Left cardiac atrium (tissue), 4 donors: Measurements from ENCODE around the gene FRMD4A. TPM values are rescaled to one million over a fixed set of nuclear protein-coding genes. Genes with fewer than 3 reads are reported as not detected.

Experiments
- ATAC-seq, 2 donors: fragments of 200-7000 bp; cut with Tn5 transposase; one replicate each; pipeline ENCODE4 v1.9.1; 2020; ENCODE audit warnings: mild to moderate bottlenecking in 2 of 2, moderate library complexity in 2 of 2
- DNase-seq: peaks from one replicate; pipeline ENCODE4 v3.0.0-alpha.2; 2020
- intact Hi-C, 2 donors: fragments of 100-400 bp; cut with DNase I; formaldehyde crosslinking; loops; one replicate each; pipeline versions ENCODE4 v1.14.1 to v1.15.1; 2022 to 2023
- total RNA-seq, 2 donors: library from RNA; stranded (reverse); fragmentation: NEBNext Ultra II Directional; extraction: Animal tissue kit (Norgen Biotek cat#: 25700); gene quantifications; one replicate each; pipeline ENCODE4 v1.2.1, GENCODE V29; 2021
- donor health status: DM: no; HTN: yes; CAD: no.
- donor health status: DM: no; HTN: yes; CAD: no; lungs with severe emphysema.
- donor health status: DM: yes; HTN: yes; CAD: no.
- donor health status: Dilated cardiomyopathy.

The FRMD4A gene
- total RNA-seq, 2 donors from 2014 or later, result 39.0 to 44.2 TPM

DNA sequence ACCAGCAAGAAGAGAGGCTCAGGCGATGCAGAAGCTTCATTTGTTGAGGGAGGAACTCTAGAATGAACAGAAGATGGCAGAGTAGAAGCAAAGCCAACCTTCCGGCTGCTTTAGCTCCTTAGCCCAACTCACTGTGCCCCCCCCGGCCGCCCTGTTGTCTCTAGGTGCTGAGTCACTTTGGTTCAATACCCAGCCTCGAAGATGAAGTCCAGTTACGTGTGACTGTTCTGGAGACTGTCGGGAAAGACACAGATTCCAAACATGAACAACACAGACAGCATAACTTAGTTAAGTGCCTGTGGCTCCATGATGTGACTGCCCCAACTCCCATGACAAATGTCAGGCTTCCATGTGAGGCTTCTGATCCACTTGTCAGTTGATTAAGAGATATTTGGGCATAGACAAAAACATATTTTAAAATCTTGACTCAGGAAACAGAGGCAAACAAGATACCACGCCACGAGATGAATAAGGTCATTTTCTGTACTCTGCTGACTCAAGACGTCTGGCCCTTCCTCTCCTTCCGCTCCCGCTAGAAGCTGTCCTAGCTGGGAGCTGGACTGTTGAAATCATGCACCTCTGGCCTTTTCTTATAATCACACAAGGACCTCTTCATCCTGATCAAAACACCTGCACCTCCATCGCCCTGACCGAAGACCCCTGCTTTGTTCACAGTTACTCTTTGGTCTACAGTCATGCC lies 199.3 kb downstream of the FRMD4A start:
- no peak for ATAC-seq

DNA sequence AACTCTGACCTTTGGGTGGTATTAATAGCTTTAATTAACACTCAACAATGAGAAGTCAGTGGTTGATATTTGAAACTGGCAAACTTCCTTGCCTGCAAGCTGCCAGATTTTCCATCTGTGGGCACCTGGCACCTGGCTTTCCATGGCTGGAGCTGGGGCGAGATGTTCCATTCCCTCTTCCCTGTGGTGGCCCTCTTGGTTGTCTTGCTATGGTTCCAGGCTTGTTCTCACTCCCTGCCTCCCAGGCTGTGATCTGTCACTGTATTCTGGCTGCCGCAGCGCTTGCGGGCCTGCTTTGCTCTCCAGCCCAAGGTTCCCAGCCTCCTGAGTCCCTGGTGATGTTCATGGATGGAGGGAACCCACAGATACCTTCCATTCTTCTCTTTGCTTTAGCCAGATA lies 201.0 kb downstream of the FRMD4A start:
- intact Hi-C loops, result no loop called here
- ATAC-seq, result no peak
- no peak for DNase-seq

More for the DNA sequence above, 199.3 kb downstream of the FRMD4A start:
- DNase-seq, result no peak
- intact Hi-C loops, result no loop called here

DNA sequence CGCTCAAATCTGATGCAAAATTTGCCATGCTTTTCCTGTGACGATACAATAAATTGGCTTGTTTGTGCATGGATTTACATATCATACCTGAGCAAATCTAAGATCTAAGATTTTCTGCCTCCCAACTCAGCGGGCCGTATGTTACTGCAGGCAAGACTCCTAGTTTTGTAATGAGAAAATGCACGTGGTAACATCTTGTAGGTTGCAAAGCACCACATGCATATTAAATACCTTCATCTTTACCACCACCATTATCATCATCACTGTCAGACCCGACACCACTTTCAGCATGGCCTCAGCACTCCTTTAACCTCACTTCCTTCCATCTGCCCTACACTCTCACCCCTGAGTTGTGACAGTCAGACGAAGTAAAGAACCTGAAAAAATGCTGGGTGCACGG lies 202.2 kb downstream of the FRMD4A start:
- DNase-seq (no peak), ATAC-seq (no peak)
- intact Hi-C loops, result no loop called here

DNA sequence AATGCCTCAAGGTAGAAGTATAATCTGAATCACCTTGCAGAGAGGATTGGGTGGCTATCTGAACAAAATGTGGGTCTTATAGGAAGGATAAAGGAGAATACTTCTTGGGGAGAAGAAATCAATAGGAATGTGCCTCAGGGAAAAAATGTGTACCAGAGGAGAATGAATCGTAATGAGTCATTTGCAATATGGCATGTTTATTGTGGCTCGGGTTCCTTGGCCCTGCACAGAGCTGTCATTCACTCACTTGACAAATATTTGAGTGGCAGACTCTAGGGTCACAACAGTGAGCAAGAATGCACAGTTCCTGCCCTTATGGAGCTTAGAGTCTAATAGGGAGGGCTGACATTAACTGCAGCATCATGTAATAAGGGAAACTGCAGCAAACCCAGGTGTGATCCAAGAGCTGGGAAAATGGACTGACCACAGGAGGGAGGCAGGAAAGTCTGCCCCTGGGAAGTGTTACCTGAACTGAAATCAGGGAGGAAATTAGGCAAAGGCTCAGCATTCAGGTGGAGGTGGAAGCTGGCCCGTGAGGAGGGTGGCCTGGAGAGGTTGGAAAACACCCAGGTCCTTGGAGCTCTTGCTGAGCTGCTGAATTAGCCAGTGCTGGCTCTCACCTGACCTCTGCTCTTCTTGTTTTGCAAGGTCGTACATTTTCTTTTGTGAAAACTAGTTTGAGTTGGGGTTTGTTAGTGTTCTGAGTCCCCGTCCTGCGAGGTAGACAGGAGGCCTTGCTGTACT lies 203.9 kb downstream of the FRMD4A start:
- intact Hi-C loops, result no loop called here
- no peak for ATAC-seq

DNA sequence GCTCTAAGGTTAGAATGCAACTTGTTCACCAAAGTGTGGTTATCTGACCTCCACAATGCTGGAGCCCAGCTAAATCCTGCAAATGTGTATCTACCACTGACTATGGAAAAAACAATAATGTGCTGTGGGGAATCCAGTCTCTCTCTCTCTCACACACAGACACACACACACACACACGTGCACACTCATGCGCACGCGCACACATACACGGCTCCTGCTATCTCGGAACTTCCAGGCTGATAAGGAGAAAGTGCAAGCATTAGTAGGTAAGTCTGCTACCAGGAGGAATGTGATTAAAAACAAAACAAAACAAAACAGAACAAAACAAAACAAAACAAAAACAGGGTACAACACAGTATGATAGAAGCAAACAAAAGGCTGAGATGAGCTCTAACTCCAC lies 205.2 kb downstream of the FRMD4A start:
- intact Hi-C loops, result no loop called here
- no peak for DNase-seq
- ATAC-seq, result no peak

More for the DNA sequence above, 203.9 kb downstream of the FRMD4A start:
- DNase-seq, result no peak

DNA sequence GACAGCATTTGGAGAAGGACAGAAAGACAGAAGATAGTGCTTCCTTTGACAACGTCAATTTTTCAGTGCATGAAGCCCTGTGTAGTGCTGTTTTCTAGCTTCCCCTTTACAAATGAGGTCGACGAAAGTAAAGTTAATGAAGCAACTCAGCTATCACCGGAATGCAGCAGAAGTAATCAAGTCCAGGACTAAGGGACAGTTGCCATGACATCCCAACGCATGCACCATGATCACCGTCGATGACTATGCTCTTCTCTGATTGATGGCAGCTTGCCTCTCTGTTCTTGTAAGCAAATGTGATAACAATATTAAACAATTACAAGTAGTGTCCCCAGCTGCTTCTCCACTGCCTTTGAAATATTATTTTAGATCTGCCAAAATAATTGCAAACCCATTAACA lies 205.8 kb downstream of the FRMD4A start:
- intact Hi-C loops, result no loop called here
- no peak for ATAC-seq

DNA sequence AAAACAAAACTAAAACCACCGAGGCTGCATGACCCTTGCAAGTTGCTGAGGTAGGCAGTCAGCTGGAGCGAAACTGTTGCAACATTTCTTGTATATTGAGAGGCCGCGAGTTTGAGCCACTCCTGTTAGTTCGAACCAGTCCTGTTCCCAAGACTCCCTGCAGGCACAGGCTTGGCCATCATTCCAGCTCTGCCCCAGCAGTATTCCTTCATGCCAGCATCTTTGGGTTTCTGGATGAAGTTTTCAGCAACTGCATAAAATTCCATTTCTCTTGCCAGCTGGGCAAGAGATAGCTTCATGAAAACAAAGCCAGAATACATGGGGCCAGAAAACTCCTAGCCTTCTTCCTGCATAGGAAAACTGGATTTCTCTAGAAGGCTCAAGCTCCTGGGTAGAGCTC lies 207.6 kb downstream of the FRMD4A start:
- ATAC-seq, result peak in 1 of 2 donors; percentile 68
- no peak for DNase-seq
- intact Hi-C loops, result no loop called here

More for the DNA sequence above, 205.8 kb downstream of the FRMD4A start:
- no peak for DNase-seq

DNA sequence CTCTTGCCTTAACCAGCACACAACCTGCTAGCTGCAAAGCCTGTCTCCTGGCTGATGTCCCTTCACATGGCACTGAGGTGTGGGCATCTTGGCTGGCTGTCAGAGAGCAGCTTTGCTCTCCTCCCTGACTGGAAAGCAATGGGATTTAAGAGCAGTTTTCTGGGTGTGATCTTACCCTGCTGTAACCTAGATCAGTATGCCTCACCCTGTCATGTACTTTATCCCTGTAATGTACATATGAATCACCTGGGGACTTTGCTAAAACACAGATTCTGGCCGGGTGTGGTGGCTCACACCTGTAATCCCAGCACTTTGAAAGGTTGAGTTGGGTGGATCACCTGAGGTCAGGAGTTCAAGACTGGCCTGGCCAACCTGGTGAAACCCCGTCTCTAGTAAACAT lies 209.9 kb downstream of the FRMD4A start:
- intact Hi-C loops, result no loop called here
- DNase-seq (no peak), ATAC-seq (no peak)

DNA sequence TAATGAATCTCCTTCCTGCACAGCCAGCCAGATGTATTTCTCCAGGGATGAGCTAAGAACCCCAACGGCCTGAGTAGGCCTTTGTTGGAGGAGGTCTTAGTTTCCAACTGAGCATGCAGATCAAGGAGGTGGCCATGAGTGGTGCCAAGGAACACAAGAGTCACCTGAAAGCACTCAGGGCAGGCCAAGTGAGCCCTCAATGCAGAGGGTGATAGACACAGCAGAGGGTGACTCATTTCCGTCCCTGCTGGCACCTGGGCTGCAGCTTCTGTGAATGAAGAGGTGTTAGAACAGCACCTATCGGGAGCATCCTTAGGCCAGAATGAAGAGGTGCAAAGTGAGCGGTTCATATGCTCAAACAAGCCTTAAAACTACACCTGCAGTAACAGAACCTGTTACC lies 211.8 kb downstream of the FRMD4A start:
- no peak for ATAC-seq
- DNase-seq, result no peak
- intact Hi-C loops, result no loop called here

DNA sequence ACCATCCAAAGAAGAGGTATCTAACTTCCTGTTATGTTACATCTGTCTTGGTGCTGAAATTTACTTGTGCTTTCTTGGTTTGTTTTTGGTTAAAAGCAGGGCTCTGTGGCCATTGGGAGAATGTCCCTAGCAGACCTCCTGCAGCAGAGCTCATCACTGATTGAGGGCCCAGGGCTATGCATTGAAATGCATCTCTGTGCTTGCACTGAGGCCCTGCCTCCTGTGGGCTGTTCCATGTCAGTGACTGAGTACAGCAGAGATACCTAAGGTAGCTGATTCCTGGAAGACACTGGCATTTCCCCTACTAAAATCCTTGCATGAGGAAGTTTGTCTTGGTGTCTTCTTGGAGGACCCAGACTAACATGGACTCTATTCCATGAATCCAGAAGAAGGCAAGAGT lies 213.9 kb downstream of the FRMD4A start:
- ATAC-seq, result no peak
- intact Hi-C loops, result no loop called here

DNA sequence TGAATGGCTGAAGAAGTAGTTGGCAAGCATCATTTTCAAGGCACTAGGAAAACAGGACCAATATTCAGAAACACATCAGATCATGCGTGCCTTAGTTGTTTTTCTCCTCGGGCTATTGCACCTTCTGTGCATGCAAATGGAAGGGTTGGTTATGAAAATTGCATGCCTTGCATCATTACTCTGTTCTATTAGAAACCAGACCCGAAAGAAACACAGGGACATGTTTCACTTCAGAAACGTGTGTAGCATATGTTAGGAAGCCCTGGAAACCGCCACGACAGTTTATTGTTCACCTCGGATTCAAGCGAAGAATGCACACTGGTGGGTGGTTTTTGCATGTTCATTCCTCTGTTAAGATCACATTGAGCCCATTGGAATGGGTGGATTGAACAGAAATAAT lies 214.7 kb downstream of the FRMD4A start:
- no peak for ATAC-seq
- no peak for DNase-seq
- intact Hi-C loops, result no loop called here

More for the DNA sequence above, 213.9 kb downstream of the FRMD4A start:
- DNase-seq, result no peak

DNA sequence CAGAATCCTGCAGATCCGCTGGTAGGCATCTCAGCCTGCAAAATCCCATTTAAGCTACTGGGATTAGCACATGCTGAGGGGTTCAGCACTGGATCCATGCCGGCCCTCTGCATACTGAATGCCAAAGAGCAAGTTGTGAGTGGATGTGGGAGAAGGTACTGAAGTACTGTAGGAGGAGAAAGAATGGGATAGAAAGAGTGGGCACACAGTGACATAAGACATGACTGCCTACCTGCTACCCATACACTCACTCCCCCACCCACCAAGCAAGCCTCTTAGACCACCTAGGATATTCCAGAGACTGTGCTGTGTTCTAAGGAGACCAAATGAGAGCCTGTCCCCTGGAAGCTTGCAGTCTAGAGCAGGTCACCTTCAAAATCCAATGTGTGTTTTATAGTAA lies 215.9 kb downstream of the FRMD4A start:
- intact Hi-C loops, result no loop called here
- DNase-seq (no peak), ATAC-seq (no peak)

DNA sequence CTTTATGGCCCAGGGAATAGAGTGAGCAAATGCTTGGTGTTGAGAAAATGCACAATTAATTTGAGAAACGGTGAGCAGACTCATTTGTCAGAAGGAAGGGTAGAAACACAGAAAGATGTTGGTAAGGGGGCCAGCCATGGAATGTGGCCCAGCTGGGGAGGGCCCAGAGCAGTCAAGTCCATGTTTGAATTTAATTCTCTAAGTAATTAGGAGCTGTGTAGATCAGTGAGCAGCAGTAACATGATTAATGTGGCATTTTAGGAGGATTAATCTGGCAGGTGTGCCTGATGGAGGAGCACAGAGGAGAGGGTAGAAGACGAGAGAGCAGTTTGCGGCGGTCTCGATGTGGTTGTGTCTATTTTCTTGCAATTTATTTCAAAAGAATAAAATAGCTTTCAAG lies 218.7 kb downstream of the FRMD4A start:
- no peak for DNase-seq
- no peak for ATAC-seq

DNA sequence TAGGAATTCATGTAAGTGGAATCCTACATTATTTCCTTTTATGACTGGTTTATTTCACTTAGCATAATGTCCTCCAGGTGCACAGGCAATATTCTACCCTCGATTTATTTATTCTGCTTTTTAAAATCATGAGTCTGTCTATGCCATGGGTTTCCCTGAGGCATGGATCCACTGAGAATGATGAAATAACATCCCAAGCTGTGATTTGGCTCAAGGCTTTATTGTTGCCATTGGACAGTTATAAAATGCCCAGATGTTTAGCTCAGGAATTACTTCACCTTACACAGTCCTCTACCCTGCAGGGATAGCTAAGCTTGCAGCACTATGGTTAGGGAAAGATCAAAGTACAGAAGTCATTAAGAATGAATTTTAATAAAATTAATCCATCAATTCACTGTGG lies 219.5 kb downstream of the FRMD4A start:
- DNase-seq (no peak), ATAC-seq (no peak)
- intact Hi-C loops, result no loop called here

More for the DNA sequence above, 218.7 kb downstream of the FRMD4A start:
- intact Hi-C loops, result no loop called here

DNA sequence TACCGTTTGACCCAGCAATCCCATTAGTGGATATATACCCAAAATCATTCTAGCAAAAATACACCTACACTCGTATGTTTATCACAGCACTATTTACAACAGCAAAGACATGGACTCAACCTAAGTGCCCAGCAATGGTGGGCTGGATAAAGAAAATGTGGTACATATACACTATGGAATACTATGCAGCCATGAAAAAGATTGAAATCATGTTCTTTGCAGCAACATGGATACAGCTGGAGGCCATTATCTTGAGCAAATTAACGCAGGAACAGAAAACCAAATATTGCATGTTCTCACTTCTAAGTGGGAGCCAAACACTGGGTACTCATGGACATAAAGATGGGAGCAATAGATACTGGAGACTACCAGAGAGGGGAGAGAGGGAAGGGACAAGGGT lies 223.9 kb downstream of the FRMD4A start:
- ATAC-seq, result no peak
- no peak for DNase-seq
- intact Hi-C loops, result no loop called here

DNA sequence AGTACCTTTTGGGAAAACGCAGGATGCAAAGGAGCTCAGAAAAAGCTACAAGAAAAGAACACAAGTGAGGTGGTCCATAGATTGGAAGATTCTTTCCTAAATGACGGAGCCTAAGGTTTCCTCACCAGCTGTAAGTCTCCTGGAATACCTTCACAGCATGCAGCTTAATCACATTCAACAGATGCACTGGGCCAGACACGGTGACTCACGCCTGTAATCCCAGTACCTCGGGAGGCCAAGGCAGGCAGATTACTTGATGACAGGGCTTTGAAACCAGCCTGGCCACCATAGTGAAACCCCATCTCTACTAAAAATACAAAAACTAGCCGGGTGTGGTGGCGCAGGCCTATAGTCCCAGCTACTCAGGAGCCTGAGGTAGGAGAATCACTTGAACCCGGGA lies 228.7 kb downstream of the FRMD4A start:
- ATAC-seq, result no peak
- intact Hi-C loops, result no loop called here
- DNase-seq, result no peak

DNA sequence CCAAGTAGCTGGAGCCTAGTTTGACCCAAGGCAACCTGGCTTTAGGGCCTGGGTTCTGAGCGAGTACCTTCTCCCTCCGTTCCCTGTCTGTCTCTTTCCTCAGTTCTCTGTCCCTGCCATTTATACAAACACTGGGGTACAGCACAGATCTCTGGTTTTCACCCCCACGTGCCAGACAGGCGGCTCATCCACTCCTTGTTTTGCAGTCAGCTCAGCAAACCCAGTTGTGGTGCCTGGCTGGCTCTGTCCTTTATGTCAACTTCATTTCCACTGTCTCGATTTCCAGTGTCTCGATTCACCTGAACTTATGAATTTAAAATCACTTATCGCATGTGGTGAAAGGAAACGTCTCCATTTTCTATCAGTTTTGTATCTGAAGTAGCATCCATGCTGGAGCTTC lies 230.8 kb downstream of the FRMD4A start:
- intact Hi-C loops, result no loop called here
- DNase-seq, result no peak
- ATAC-seq, result no peak

DNA sequence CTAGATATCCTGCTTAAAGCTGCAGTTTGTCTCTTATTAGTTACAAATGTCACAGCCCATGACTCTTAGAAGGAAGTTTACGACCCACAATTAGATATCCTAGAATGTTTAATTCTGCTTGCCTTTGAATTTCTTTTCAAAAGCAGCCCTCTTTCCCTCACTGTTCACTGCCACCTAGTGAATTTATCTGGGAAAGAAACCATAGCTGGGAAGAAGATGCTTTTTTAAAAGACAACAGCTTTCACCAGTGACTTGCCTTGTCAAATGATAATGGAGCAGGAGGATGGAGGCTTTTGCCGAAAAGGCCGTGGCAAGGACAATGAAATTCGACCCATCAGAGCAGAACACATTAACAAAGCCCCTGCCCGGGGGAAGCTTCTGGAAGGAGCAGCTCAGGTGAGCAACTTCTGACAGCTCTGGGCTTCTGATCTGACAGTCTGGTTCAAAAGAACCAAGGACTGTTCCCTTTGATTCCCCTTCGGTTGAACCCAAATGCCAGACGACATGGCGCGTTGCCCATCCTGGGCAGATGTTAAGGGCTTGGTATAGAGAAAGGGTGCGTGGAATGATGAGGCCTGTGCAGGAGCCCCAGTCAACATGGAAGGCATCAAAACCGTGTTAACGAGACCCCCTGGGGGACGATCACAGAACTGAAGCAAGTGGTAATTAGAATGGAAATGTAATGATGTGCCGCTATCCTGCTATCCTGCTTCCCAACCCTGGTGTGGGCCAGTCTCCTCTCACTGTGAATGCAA lies 236.8 kb downstream of the FRMD4A start:
- no peak for DNase-seq

DNA sequence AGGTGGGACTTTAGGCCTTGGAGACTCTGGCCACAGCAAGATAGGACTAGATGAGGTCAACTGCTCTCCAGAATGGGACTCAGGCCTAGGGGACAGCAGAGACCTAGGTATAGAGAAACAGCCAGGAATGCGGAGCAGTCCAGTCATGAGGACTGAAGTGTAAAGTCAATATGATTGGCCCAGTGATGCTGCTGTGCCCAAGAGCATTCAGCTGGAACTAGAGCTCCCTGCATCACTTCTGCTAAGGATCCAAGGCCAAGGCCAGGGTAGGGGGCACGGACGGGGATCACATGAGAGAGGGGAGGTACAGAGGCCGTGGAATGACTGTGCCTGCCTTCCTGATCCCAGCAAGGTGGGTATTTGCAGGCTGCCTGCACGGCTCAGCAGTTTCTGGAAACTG lies 237.9 kb downstream of the FRMD4A start:
- intact Hi-C loops, result loop anchor here (1.0 to 5.0 kb wide), 2 partner anchors 304 to 305 kb away; no protein-coding TSS in a partner anchor
- DNase-seq (no peak), ATAC-seq (no peak)

More for the DNA sequence above, 236.8 kb downstream of the FRMD4A start:
- ATAC-seq, result peak; percentile 34 to 64
- intact Hi-C loops, result loop anchor here (1.0 to 5.0 kb wide), 2 partner anchors 306 to 307 kb away; no protein-coding TSS in a partner anchor
